Measurements from ENCODE around the gene DNAI1.

DNAI1 gene

DNA sequence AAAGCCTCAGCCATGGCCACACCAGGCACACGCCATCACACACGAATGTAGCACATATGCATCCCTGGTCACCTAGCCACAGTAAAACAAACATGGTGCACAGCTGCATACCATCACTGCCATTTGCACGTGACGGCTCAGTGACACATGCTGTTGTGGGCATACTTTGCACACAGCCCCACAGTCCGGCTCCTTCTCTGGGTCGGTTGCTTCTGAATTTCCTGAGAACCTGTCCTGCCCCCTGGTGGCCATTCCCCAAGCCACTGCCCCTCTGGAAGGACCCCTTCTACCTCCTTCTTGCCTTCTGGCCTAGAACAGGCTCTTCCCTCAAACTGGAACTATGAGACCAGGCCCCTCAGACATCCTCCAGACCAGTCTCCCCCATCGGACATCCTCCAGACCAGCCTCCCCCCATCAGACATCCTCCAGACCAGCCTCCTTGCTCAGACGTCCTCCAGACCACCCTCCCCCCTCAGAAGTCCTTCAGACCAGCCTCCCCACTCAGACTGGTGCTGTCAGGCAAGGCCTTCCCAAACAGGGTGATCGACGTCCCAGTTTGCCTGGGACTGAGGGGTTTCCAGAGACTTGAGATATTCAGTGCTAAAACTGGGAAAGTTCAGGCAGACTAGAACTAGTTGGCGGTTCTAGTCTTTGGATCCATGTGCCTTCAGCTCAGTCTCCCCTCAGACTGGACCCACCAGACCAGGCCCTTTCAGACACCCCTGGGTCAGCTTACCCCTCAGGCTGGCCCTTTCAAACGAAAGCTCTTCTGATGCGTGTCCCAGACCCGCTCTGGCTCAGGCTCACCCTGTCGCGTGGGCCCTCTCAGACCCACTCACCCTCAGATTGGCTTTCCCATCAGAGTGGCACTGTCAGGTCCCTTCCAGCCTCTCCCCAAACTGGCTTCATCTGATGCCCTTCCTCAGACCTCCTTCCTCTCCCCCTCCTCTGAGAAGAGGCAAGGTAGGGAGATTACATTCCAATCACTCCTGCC, 88.5 kb downstream of the DNAI1 start:
- DNase-seq: no peak

GRCh38 chr9:34547960-34548611, 89.5 kb downstream of the DNAI1 start:
- no peak for DNase-seq

DNA sequence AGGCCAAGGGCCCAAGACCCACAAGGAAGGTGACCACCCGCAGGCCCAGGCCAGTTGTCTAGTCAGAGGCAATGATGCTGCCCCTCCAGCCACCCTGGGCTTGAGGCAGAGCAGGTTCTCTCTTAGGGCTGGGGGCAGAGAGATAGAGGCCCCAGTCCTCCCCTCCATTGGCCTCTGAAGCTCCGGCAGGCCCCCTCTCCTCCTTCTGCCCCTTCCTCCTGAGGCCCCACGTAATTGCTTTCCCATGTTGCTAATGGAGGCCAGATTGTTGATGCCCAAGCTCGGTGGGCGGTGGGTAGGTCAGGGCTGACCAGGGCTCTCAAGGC, 90.8 kb downstream of the DNAI1 start:
- DNase-seq: no peak

DNA sequence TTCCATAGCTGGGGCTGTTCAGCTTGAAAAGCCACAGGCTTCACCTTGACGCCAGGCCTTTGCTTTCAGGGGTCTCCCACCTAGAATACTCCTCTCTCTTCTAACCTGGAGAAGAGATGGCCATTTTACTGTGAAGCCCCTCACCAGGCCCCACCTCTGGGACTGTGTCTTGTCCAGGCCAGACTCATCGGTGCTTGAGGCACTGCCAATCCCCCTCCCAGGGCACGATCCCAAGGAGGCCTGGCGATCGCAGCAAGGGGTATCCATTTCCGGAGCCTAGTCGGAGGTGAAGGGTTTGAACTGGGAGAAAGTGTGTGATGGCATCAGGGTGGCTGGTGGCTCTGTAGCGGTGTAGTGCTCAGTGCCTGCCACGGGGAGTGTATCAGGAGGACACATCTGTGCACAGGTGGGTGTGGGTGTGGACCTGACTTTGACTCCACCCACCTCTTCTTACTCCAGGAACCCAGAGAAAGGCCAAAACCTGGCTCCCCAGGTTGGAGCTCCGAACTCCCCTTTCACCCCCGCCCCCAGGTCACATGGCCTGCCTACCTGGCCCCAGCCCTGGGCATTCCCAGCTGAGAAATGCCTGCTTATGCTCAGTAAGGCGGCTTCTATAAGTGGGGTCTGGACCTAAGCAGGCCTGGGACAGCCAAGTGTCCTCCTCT, 91.5 kb downstream of the DNAI1 start:
- no peak for DNase-seq

DNA sequence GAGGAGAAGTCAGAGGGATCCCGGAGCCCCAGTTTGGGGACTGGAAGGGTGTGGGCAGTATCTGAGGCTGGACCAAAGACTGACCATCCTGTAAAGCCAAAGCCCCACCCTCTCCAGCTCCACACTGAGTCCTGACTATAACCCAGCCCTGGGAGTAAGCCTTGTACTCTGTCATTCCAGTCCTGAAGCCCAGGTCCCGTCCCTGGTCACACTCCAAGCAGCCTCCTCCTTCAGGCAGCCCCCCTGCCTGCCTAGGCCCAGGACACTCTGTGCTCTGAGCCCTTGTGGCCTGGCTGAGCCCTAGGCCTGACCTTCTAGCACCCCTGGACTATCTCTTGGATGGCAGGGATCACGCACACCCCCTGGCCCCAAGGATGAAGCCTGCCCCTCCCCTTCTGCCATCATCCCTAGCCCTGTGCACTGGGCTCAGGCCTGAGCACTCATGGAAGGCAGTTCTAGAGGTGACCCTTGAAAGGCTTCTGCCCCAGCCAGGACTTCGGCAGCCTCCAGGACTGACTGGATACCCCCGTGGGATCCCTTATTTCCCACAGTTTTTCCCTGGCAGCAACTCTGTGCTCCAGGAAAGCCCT, 92.2 kb downstream of the DNAI1 start:
- DNase-seq: no peak

DNA sequence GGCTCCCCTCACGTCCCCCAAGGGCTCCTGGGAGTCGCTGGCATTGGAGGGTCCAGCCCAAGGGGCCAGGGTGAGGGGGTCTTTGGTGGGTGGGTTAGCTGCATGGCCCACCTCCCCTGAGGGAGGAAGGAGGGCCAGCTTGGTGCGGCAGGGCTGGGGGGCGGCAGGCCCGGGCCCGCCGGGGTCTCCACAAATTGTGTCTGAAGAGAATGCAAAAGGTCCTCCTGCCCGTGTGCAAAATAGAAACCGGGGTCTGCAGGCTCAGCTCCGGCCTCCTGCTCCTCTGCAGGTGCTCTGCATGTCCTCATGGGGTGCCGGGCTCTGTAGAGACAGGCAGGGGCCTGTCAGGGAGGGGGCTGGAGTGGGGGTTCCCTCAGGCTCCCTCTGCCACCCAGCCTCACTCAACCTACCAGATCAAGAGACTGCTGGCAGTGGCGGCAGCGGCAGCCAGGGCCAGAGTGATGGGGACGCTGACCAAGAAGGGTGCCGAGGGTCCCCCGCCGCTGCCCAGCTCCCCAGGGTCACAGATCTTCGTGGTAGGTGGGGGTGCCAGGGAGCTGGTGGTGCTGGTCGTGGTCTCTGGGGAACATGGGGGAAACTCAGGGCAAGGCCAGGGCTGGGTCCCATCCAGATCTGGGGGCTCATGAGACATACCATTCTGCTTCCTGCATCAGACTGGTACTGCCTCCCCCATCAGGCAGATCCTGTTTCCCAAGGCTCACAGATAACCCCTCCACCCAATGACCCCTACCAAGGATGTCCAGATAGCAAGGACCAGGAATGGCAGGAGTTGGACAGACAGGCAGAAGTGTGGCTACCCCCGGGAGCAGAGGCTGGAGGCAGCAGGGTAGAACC, 93.4 kb downstream of the DNAI1 start:
- no peak for DNase-seq

DNA sequence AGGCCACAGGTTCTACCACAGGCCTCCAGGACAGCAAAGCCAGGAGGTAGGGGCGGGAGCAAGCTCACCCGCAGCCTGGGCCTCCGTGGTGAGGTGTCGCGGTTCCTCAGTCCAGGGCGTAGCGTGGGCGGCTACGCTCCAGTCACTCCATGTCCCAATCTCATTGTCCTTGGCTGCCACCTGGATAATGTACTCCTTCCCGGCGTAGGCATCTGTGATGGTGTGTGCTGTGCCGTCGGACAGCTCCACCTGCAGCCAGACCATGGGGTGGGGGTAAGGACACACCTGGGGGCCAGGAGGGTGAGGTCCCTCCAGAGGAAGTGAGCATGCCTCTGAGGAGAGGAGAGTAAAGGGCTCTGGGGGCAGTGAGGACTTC, 94.0 kb downstream of the DNAI1 start:
- DNase-seq: no peak

- no peak for DNase-seq
Measured at GRCh38 chr9:34552986-34553385, 94.4 kb downstream of the DNAI1 start.

DNA sequence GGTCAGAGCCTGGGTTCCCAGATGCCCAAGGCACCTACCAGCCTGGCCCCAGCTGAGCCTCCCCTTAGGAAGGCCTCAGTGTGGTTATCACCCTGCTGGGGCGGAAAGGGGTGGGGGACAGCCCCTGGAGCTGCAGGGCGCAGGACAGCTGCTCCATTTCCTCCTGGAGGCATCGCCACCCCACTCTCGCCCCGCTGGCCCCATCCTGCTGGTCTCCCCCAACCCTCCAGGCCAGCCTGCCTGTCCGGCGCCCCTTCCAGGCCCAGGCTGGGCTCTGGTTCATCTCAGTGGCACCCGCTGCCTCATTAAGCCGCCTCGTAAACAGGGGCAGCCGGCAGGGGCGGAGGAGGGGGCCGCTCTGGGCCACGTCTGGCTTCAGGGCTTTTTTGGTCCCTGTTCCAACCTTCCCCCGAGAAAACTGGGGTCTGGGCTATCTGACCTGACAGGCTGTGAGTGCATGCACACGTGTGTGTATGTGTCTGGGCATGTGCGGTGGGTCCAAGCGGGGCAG, 95.0 kb downstream of the DNAI1 start:
- DNase-seq: no peak

GRCh38 chr9:34554211-34555001, 95.8 kb downstream of the DNAI1 start:
- no peak for DNase-seq

- DNase-seq: no peak
Measured at GRCh38 chr9:34555002-34555348, 96.4 kb downstream of the DNAI1 start.

GRCh38 chr9:34555500-34555899, 96.9 kb downstream of the DNAI1 start:
- no peak for DNase-seq

GRCh38 chr9:34555936-34556525, 97.4 kb downstream of the DNAI1 start:
- DNase-seq: no peak

- DNase-seq: no peak
Measured at GRCh38 chr9:34556949-34557348, 98.3 kb downstream of the DNAI1 start.

DNA sequence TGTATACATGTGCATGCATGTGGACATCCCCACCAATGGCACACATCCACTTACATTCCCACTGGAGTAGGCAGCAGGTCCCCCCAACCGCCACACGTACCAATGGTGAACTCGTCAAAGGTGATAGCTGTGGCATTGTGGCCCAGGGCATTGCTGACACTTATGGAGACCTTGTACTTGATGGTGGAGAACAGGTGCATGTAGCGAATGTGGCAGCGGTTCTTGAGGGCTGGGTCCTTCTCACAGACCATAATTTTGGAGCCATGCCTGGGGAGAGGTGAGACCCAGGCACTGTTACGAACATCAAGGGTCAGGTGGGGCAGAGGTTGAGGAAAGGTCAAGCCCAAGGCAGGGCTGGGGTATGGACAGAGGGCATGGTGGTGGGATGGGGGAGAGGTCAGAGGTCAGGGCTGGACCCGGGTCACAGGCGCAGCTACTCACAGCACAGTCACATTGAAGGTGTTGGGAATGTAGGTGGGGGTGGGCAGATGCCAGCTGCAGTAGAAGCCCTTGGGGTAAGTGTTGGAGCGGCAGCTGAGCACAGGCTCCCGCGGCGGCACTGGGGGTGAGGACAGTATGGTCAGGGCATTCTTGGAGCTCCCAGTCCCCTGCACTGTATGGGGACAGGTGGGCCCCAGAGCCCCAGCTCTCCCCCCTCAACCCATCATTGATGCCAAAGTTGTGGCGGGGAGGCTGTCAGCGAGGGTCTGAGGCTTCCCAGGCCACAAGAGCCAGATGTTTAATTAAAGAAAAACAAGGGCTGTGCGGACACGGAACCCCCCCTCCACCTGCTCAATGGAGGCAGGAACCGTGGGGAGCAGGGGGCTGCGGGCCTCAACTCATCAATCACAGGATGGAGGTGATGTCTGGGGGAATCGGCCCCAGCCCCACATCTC, 99.1 kb downstream of the DNAI1 start:
- DNase-seq: no peak

GRCh38 chr9:34558364-34558763, 99.8 kb downstream of the DNAI1 start:
- no peak for DNase-seq

DNA sequence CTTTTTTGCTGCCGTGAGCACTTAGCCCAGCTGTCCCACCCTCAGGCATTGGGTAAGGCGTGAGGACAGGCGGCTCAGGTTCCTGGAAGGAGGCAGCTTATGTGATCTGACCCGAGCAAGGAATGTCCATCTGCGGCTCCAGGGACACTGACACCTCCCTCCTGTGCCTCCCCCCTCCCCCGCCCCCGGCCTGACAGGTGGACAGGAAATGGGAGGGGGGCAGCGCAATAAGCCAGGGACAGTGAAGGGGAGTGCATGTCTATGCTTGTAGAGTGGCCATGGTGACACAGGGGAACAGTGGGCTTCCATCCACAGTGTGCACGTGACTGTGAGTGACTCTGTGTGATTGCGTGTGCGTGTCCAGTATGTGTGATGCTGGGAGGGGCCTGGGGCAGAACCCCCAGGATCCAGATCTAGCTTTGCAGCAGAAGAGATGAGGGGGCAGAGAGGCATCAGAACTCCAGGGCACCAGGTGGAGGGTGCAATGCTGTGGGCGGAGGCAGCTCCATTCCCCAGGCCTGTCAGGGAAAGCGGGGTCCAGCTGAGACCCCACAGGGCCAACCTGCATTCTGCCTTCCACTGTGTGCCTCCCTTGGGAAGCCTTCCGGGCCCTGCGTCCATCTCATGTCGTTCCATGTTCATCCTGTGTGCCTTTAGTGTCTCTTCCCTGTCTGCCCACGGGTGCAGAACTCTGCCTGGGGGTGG, 100.5 kb downstream of the DNAI1 start:
- no peak for DNase-seq

DNA sequence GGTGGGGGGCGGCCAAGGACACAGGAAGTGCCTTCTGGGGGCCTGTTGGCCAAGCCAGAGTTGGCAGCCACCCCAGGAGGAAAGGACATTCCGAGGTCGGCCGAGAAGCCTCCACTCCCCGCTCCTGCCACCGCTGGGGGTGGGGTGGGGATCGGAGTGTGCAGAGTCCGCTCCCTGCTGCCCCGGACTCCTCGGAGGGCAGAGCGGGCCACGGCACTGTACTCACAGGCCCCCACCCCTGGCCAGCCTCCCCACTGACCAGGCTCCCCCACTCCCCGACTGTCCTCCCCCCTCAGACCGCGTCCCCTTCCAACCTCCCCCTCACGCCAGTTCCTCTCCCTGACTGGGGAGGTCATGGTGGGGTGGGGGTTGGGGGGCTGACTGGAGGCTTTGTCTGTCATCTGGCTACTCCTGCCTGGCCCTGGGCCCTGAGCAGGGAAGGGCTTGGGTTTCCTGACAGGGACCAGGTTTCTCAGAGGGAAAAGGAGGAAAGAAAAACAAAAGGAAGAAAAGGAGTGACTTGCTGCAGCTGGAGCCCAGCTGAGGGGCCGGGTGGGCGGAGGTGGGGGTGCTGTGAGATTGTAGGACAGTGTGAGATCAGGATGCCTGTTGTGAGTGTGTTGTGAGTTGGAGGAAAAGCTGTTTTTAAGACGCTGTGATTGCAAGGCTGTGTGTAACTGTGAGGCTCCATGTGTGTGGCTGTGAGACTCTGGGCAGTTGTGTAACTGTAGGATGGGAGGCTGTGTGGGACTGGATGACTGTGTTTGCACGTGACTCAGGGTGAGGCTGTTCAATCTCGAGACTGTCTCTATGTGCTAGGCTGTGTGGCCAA, 101.2 kb downstream of the DNAI1 start:
- no peak for DNase-seq

Measured in cortex of kidney (tissue), 1 donor.